GM12801 (cell line): Measurements from ENCODE around the gene NT5M.

Experiments
- CTCF ChIP-seq: IDR thresholded peaks from one replicate; pipeline ENCODE4 v1.5.1; 2011; ENCODE audit warnings: control low read depth; ENCODE audit not compliant: insufficient read length; ENCODE audit errors: extremely low read depth

The NT5M gene

DNA sequence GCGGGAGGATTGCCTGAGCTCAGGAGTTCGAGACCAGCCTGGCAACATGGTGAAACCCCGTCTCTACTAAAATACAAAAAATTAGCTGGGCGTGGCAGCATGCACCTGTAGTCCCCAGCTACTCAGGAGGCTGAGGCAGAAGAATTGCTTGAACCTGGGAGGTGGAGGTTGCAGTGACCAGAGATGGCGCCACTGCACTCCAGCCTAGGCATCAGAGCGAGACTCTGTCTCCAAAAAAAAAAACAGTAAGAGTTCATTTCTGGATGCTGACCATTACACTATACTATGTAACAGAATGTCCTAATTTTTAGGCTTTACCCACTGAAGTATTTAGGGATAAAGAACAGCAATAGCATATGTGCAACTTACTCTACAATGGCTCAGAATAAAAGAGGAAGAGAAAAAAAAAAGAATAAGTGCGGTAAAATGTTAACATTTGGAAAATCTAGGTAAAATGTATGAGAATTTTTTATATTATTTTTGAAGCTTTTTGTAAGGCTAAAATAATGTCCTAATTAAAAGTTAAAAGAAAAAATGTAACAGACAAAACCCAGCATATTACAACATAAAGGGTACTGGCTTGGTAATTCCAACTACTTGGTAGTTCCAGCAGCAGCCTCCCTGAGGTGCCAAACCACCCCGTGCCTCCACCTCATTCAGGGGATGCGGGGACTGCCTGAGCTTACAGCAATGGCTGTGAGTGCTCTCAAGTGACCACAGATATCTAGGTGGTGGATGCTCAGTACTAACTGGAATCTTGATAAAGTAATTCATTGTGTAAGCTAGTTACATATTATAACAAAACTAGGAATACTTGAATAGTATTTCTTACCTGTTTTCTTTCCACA is 33.0 kb upstream of the NT5M start:
- TF ChIP-seq CTCF, result no peak

- TF ChIP-seq CTCF, result no peak
These were observed 27.2 kb upstream of the NT5M start for GRCh38 chr17:17275971-17276370.

GRCh38 chr17:17279316-17279715 is 23.9 kb upstream of the NT5M start:
- TF ChIP-seq CTCF, result no peak

DNA sequence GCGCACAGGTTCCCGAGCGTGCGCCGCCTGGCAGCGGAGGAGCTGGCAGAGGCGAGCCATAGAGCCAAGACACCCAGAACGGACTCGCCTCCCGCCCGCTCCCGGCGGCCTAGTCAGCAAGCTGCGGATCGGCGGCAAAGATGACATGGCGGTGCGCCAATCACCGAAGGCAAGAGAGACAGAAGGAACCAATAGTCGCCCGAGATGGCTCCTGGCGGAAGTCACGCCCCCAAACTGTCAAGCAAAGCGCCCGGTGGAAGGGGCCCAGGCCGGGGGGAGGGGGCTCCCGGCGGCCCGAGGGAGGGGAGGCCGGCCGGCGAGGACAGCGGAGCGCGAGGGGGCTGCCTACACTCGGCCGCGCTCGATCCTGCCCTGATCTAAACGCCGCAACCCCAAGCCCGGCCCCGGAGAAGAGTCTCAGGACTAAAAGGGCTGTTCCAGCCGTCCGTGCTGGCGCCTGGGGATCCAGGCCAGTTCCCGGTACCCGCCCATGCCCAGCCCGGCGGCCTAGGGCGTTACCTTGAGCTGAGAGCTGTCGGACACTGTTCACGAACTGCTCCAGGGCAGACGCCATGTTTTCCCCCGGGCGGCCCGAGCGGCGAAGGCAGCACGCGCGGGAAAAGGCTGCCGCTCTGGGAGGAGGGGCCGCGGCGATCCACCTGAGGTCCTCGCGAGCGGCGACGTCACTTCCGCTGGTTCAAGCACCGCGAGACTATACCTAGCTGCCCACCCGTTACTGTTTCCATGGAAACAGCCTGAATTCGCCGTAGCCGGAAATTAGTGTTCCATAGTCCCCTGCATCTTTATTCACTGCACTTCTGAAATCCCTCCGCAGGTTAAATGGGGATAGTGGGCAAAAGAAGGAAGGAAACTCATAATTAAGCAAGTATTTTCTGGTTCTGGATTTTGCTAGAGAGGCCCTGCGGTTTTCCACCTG is 22.3 kb upstream of the NT5M start, which contains the start of gene COPS3:
TSS of gene COPS3 (minus strand) at position 634 of the 937 bp plus-strand sequence. CDS start at position 574, 60 bp downstream.
- TF ChIP-seq CTCF, result no peak

- no peak for TF ChIP-seq CTCF
These were observed 17.2 kb upstream of the NT5M start for GRCh38 chr17:17285951-17286350.

GRCh38 chr17:17289086-17289485 is 14.1 kb upstream of the NT5M start:
- no peak for TF ChIP-seq CTCF

DNA sequence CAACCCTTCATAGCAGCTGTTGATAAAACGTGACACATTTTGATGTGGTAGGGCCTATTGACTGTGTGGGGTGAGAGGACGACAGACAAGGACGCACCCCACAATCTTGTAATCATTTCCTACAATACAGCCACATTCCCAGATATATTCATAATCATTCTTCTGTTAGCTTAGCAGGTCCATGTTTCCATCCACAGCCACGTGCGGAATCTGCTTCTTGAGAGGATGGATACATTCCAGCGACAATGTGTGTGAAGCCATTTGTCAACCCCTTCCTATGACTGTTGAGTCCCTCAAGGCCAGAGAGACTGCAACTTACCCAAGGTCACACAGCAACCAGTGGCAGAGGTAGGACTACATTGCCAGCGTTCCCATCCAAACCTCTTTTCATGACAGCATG is 13.5 kb upstream of the NT5M start:
- no peak for TF ChIP-seq CTCF
